Peyer's patch (tissue), 4 donors: ENCODE measurements around the gene NFKBIE. TPM values are rescaled to one million over a fixed set of nuclear protein-coding genes. Genes with fewer than 3 reads are reported as not detected.
A peak's percentile ranks its signal among the peaks of the same experiment; 100 is the strongest.
"Not testable (repeated sequence)": the region's sequence is repeated elsewhere in the genome, so short reads cannot be mapped to it uniquely, and the experiment has no call there.

ENCODE experiments used
- DNase-seq, 3 donors: peaks; one replicate each; pipeline ENCODE4 v3.0.0-alpha.2; 2017 to 2019
- H3K27ac ChIP-seq, 4 donors: fragments of 200-600 bp; sonication (generic); one replicate each; pipeline ENCODE4 v1.5.1; 2016 to 2019
- H3K27me3 ChIP-seq, 2 donors: fragments of 200-600 bp; sonication (generic); one replicate each; pipeline ENCODE4 v1.5.1; 2019
- H3K36me3 ChIP-seq, 3 donors: fragments of 200-600 bp; sonication (generic); one replicate each; pipeline ENCODE4 v1.5.1; 2016 to 2019
- H3K4me1 ChIP-seq, 4 donors: fragments of 200-600 bp; sonication (generic); one replicate each; pipeline ENCODE4 v1.5.1; 2016 to 2019
- H3K4me3 ChIP-seq, 4 donors: fragments of 200-600 bp; sonication (generic); 1 replicate in 3 of 4; 2 replicates in 1 of 4; pipeline ENCODE4 v1.5.1; 2016 to 2019; ENCODE audit warnings: mild to moderate bottlenecking in 1 of 4
- H3K9me3 ChIP-seq, 4 donors: fragments of 200-600 bp; sonication (generic); one replicate each; pipeline ENCODE4 v1.5.1; 2016 to 2019; ENCODE audit warnings: mild to moderate bottlenecking in 1 of 4
- CTCF ChIP-seq, 6 experiments: fragments of 450-650 bp in 4 of 6; fragments of 200-600 bp in 2 of 6; sonication (generic) in 1 of 6; IDR thresholded peaks; one replicate each; pipeline ENCODE4 v1.5.1; 2017 to 2019; ENCODE audit warnings: antibody characterized with exemption in 6 of 6, mild to moderate bottlenecking in 3 of 6, moderate library complexity in 1 of 6
- POLR2A ChIP-seq, 2 donors: fragments of 450-650 bp; IDR thresholded peaks; one replicate each; pipeline ENCODE4 v1.5.1; 2017; ENCODE audit warnings: antibody characterized with exemption in 2 of 2, mild to moderate bottlenecking in 2 of 2, moderate library complexity in 2 of 2
- total RNA-seq, 4 donors: library from RNA; depleted of rRNA; stranded (reverse); fragments of >200 nt; gene quantifications; one replicate each; pipeline ENCODE4 v1.1.0, GENCODE V29; 2016

Gene NFKBIE
- total RNA-seq, 4 donors from 2014 or later: 16.9 to 36.3 (median 24.9) TPM

- H3K4me1 ChIP-seq: peaks cover 0 to 29% (median 2%) of the 10 kb centered on the region in 4 donors
- peak overlapping the region; percentile 4 to 60 (median 30) for H3K27ac ChIP-seq
- peak in 2 of 3 donors; percentile 66 to 74 for DNase-seq
Measured at GRCh38 chr6:44234101-44235025, 31.0 kb downstream of the NFKBIE start.

GRCh38 chr6:44233567-44234100, 31.7 kb downstream of the NFKBIE start:
- Histone ChIP-seq H3K9me3 (no peaks in the 10 kb centered on the region), H3K27ac (peak overlapping the region in 2 of 4 donors; percentile 30 to 60), H3K27me3 (no peaks in the 10 kb centered on the region), H3K4me1 (peaks cover 0 to 29% (median 2%) of the 10 kb centered on the region in 4 donors), H3K4me3 (no peak overlapping the region), H3K36me3 (no peaks in the 10 kb centered on the region)
- peak in 1 of 3 donors; percentile 40 for DNase-seq
- TF ChIP-seq CTCF (IDR thresholded peaks at IDR 0.05): no peak
- no peak for TF ChIP-seq POLR2A (IDR thresholded peaks at IDR 0.05)

More at GRCh38 chr6:44234101-44235025, 31.0 kb downstream of the NFKBIE start:
- Histone ChIP-seq H3K36me3 (no peaks in the 10 kb centered on the region), H3K4me3 (no peak overlapping the region), H3K9me3 (no peaks in the 10 kb centered on the region), H3K27me3 (no peaks in the 10 kb centered on the region)
- TF ChIP-seq POLR2A (IDR thresholded peaks at IDR 0.05) (no peak), CTCF (IDR thresholded peaks at IDR 0.05) (peak; percentile 29 to 65 (median 59))

- H3K27me3 ChIP-seq: no peaks in the 10 kb centered on the region
- peak in 1 of 3 donors; percentile 32 for DNase-seq
- peak overlapping the region in 2 of 4 donors; percentile 30 to 60 for H3K27ac ChIP-seq
- H3K4me3 ChIP-seq: no peak overlapping the region
- no peaks in the 10 kb centered on the region for H3K36me3 ChIP-seq
- TF ChIP-seq CTCF (IDR thresholded peaks at IDR 0.05): no peak
- TF ChIP-seq POLR2A (IDR thresholded peaks at IDR 0.05): no peak
- peaks cover 0 to 29% (median 0%) of the 10 kb centered on the region in 4 donors for H3K4me1 ChIP-seq
- no peaks in the 10 kb centered on the region for H3K9me3 ChIP-seq
Measured at GRCh38 chr6:44232676-44233566, 32.4 kb downstream of the NFKBIE start.

GRCh38 chr6:44231426-44231825, 33.9 kb downstream of the NFKBIE start:
- H3K4me1 ChIP-seq: peaks cover 0 to 35% (median 0%) of the 10 kb centered on the region in 4 donors
- H3K27me3 ChIP-seq, H3K9me3 ChIP-seq, H3K36me3 ChIP-seq, H3K4me3 ChIP-seq, DNase-seq, H3K27ac ChIP-seq: not testable (repeated sequence)

- Histone ChIP-seq H3K27ac (peak overlapping the region in 1 of 4 donors; percentile 15), H3K27me3 (no peaks in the 10 kb centered on the region), H3K36me3 (no peaks in the 10 kb centered on the region)
Measured at GRCh38 chr6:44230034-44230675, 35.2 kb downstream of the NFKBIE start.

More at GRCh38 chr6:44230034-44230675, 35.2 kb downstream of the NFKBIE start:
- TF ChIP-seq CTCF (IDR thresholded peaks at IDR 0.05) (no peak), POLR2A (IDR thresholded peaks at IDR 0.05) (no peak)
- Histone ChIP-seq H3K9me3 (no peaks in the 10 kb centered on the region), H3K4me1 (peaks cover 0 to 44% (median 0%) of the 10 kb centered on the region in 4 donors), H3K4me3 (no peak overlapping the region)
- peak in 1 of 3 donors; percentile 7 for DNase-seq
